ENCODE data around the gene KARS1. TPM values are rescaled to one million over a fixed set of nuclear protein-coding genes. Genes with fewer than 3 reads are reported as not detected.

The KARS1 gene
- polyA plus RNA-seq, 4 donors = 102 to 152 (median 135) TPM

- no peak for DNase-seq (ENCODE audit: low read depth in 4 of 4, low spot score in 3 of 4)
Measured at GRCh38 chr16:75588716-75589115, 58.7 kb downstream of the KARS1 start.

GRCh38 chr16:75584108-75584507 lies 63.4 kb downstream of the KARS1 start:
- no peak for DNase-seq (ENCODE audit: low read depth in 4 of 4, low spot score in 3 of 4)

GRCh38 chr16:75579281-75579834 lies 68.1 kb downstream of the KARS1 start:
- no peak for DNase-seq (ENCODE audit: low read depth in 4 of 4, low spot score in 3 of 4)

GRCh38 chr16:75578725-75579124 lies 68.7 kb downstream of the KARS1 start:
- DNase-seq (ENCODE audit: low read depth in 4 of 4, low spot score in 3 of 4) = no peak

GRCh38 chr16:75578212-75578611 lies 69.3 kb downstream of the KARS1 start:
- no peak for DNase-seq (ENCODE audit: low read depth in 4 of 4, low spot score in 3 of 4)

Other genes starting within 250 kb of the KARS1 start
- gene CFDP1, start 214.2 kb downstream of the KARS1 start, polyA plus RNA-seq (ENCODE audit: insufficient read length in 4 of 4) = 100 to 1,000 TPM; 149 to 200 (median 170) TPM
- 10 to 100 TPM; 32.8 to 45.3 (median 40.3) TPM for gene TMEM170A, start 183.0 kb downstream of the KARS1 start, polyA plus RNA-seq (ENCODE audit: insufficient read length in 4 of 4)
- 1 to 10 TPM in 3 of 4 donors, under 1 TPM in 1; 0.26 to 1.3 (median 1.2) TPM for gene CHST6, start 152.2 kb downstream of the KARS1 start, polyA plus RNA-seq (ENCODE audit: insufficient read length in 4 of 4)
- gene CHST5, start 111.6 kb downstream of the KARS1 start, polyA plus RNA-seq (ENCODE audit: insufficient read length in 4 of 4) = 1 to 10 TPM in 1 of 4 donors, under 1 TPM in 3; 0.37 to 1.2 (median 0.61) TPM
- gene TMEM231, start 91.4 kb downstream of the KARS1 start, polyA plus RNA-seq (ENCODE audit: insufficient read length in 4 of 4) = 10 to 100 TPM; 12.1 to 21.2 (median 20.2) TPM
- 100 to 1,000 TPM; 152 to 195 (median 184) TPM for gene GABARAPL2, start 81.3 kb downstream of the KARS1 start, polyA plus RNA-seq (ENCODE audit: insufficient read length in 4 of 4)
- gene ADAT1, start 24.4 kb downstream of the KARS1 start, polyA plus RNA-seq (ENCODE audit: insufficient read length in 4 of 4) = 10 to 100 TPM; 35.3 to 59.5 (median 52.3) TPM
- gene TERF2IP, start 108 bp upstream of the KARS1 start, polyA plus RNA-seq (ENCODE audit: insufficient read length in 4 of 4) = 10 to 100 TPM; 82.3 to 98.4 (median 87.9) TPM
- under 1 TPM in 2 of 4 donors, not detected in 2; 0.15 to 0.19 TPM for gene CPHXL2, start 29.3 kb upstream of the KARS1 start, polyA plus RNA-seq (ENCODE audit: insufficient read length in 4 of 4)
- gene DUXB, start 53.8 kb upstream of the KARS1 start, polyA plus RNA-seq (ENCODE audit: insufficient read length in 4 of 4) = not detected
- gene CPHXL, start 78.8 kb upstream of the KARS1 start, polyA plus RNA-seq (ENCODE audit: insufficient read length in 4 of 4) = not detected

Measured in left renal pelvis (tissue), 4 donors.